HG03354 (cell line): ENCODE measurements around the gene TPPP.
"Not testable (repeated sequence)": the region's sequence is repeated elsewhere in the genome, so short reads cannot be mapped to it uniquely, and the experiment has no call there.

Source experiments
- ATAC-seq: cut with Tn5 transposase; IDR thresholded peaks from one replicate; pipeline ENCODE4 v1.9.1; 2021; ENCODE audit warnings: mild to moderate bottlenecking; ENCODE audit not compliant: unreplicated experiment, poor library complexity, severe bottlenecking

The TPPP gene

DNA sequence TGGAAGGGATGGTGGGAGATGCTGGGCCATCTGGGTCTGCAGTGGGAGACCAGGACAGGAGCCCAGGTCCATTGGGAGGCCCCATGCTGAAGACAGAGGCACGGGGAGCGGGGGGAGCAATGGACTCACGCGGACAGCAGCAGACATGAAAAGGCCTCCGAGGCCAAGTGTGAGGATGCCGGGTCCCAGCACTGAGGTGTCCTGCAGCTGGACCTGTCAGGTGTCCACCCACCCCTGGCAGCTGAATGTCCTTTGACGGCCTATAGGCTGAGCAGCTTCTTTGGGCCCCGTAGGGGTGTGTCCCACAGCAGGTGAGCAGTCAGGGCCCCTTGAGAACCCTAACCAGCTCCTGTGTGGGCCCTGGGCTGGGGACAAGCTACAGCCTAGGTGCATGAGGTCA lies 3.0 kb upstream of the TPPP start:
- not testable (repeated sequence) for ATAC-seq

DNA sequence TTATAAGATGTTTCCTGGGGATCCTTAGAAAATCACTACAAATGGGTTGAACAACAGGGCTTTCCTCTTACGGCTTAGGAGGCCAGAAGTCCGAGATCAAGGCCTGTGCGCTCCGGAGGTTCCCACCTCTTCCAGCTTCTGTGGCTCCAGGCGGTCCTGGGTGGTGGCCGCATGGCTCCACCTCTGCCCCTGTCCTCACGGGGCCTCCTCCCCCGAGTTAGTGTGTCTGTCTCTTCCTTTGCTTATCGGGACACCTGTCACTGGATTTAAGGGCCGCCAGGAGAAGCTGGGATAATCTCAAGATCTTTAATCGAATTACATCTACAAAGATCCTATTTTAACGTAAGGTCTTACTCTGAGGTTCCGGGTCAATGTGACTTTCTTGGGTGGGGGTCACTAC lies 2.3 kb upstream of the TPPP start:
- ATAC-seq, result not testable (repeated sequence)

DNA sequence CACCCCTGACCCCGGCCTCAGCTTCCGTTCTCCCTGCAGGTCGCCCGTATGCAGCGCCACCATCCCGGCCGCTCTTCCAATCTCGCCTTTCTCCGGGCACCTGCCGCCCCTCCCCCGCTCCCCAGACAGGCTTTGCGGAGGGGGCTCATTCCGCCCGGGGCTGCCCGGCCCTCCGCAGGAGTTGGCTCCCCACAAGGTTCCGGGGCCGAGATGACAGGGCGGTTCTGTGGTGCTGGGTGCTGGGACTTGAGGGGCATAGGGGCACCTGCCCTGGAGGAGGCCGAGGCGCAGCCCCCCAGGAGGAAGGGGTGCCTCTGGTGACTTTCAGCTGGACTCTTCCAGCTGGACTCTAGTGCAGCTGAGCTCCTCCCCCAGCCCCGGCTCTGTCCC lies 885 bp upstream of the TPPP start:
- peak; percentile 10 for ATAC-seq

- ATAC-seq, result peak; percentile 11
Measured at GRCh38 chr5:692529-693041, 567 bp downstream of the TPPP start.

- ATAC-seq, result no peak
Measured at GRCh38 chr5:691817-692528, 1.2 kb downstream of the TPPP start.

DNA sequence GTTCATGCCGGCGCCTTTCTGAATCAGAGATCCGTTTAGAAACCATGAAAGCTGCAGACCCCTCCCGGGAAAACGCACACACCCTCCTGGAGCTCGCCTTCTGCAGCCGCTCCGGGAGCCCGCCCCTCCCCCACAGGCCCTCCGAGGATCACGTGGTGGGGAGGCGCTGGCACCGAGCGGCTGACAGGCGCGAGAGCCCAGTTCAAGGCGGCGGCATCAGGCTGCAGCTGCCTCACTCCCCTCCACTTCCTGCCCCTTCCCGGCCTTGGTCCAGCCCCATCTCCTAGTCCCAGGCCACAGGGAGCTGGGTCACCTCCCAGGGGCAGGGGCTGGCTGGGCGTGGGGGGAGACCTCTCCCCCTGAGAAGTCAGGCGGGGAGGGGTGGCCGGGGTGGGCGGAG lies 2.1 kb downstream of the TPPP start:
- ATAC-seq, result not testable (repeated sequence)

DNA sequence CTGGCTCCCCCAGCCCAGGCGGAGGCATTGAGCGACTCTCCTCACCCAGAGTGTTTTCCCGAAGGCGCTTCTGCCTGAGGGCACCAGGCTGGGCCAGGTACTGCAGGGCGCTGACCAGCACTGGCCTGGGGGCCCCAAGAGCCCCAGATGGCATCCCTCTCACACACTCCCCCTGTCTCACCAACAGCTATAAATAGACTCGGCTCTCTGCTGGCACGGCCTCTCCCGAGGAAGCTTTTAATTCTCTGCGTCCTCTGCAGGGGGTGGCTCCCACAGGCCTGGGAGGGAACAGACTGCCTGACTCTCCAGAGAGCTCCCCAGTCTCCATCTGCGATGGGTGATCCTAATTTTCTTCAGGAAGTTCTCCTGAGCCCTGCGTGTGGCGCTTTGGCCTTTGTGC lies 2.9 kb downstream of the TPPP start:
- ATAC-seq, result not testable (repeated sequence)

DNA sequence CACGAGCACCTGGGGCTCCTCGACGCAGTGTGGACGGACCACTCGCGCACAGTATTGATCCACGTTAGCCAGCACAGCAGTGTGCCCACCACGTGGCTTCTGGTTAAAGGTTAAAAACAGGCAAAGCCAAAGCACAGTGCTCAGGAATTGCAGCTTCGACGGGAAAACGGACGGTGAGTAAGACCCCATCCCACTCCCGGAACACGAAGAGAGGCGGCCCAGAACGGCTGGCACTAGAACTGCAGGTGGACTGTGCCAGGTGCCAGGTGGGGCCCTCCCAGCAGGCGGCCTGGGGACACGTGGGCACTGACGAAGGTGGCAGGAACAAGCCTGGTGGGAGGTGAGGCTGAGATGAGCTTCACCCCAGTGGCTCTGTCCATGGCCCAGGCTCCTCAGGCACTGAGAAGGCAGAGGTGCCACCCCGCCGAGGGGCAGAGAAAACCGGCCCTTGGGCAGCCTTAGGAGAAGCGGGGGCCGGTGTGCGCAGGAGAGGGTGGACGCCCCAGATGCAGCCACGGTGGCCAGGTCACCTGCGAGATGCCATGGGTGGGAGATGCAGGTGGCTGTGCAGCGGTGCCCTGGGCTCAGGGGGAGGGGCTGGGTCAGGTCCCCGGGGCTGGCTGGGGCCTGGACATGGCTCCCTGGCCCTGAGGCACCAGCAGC lies 4.7 kb downstream of the TPPP start:
- not testable (repeated sequence) for ATAC-seq

- ATAC-seq, result not testable (repeated sequence)
Measured at GRCh38 chr5:686936-687335, 6.2 kb downstream of the TPPP start.

DNA sequence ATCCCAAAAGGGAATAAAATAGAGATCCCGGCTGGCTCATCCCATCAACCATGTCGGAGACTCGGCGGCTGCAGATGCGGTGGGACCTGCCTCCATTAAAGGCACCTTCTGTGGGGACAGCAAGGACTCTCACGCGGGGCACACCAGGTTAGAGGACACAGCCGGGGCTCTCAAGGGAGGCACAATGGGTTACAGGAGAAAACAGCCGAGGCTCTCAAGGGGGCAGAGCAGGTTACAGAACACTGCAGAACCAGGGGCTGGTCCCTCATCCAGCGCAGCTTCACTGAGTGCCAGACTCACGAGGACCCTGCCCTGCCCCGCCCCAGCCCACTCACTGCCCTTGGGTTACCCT lies 7.0 kb downstream of the TPPP start:
- ATAC-seq, result not testable (repeated sequence)

GRCh38 chr5:685262-686171 lies 7.6 kb downstream of the TPPP start:
- no peak for ATAC-seq

GRCh38 chr5:684751-685216 lies 8.4 kb downstream of the TPPP start:
- ATAC-seq, result no peak

DNA sequence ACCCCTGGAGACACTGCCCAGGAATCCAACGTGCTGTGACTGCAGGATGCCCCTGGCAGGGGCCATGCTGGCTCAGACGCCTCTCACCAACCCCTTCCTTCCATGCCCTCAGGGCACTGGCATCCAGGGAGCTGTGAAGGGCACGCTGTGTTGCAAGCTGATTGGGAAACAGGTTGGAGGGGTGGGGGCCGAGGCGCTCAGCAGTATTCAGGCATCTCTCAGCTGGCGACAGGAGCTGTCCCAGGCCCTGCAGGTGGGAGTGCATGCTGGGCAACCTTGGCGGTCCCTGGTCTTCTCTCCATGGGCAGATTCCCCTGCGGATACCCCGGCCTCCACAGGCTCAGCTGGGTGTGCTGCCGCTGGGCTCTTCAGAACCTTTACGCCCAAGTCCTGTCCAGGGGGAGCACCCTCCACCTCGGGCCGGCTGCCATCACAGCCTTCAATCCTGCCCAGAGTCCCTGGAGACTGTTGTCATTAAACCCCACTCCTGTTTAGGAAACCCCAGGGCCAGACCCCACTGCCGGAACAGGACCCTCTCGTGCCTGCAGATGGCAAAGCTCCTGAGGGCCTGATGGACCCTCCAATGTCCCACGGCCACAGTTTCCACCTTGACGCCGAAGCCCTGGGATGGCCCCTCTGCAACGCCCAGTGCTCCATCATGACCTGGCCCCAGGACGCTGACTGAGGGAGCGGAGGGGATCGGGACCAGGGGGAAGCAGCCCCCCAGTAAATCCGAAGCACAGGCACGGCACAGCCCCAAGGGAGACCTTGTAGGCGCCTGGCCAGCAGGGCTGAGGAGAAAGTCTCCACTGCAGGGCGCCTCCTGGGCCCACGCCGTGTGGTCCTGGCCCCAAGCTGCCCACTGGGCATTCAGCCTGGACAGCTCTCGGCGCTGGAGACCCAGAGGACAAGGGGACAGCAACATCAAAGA lies 9.3 kb downstream of the TPPP start:
- no peak for ATAC-seq

DNA sequence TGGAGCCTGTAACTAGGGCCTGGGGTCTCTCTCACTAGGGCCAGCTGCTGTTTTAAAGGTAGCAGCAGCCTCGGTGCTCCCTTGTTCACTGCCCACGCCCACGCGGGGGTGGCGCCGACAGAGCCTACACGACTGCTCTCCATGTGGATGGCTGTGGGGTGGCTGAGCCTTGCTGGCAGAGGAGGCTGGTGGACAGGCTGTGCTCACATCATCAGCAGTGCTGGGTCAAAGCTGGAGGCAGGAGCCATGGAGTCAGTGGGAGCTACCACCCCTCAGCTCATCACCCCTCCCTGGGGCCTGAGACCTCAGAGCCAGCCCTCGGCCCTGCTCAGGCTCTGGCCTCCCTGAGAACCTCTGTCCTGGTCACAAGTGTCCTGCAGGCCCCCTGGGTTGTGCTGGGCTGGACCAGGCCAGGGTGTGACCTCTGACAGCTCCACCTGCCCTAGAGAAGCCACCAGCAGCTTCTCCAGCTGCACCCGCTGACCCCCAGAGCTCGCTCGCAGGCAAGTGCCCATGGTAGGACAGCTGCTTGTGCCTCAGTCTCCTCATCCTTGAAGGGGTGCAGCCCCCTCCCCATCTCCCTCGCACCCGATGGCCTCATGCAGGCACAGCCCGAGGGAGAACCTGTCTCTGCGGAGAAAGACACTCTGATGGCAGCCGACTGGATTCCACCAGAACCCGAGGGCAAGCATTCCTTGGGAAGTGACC lies 10.3 kb downstream of the TPPP start:
- not testable (repeated sequence) for ATAC-seq

GRCh38 chr5:682216-682615 lies 10.9 kb downstream of the TPPP start:
- ATAC-seq, result not testable (repeated sequence)

GRCh38 chr5:681317-682191 lies 11.6 kb downstream of the TPPP start:
- ATAC-seq, result not testable (repeated sequence)

GRCh38 chr5:680836-681235 lies 12.3 kb downstream of the TPPP start:
- not testable (repeated sequence) for ATAC-seq
